Uterus (tissue), 4 donors: Measurements from ENCODE around the gene POLR1E. TPM values are rescaled to one million over a fixed set of nuclear protein-coding genes. Genes with fewer than 3 reads are reported as not detected.

Experiments
- DNase-seq, 2 donors: peaks; one replicate each; pipeline ENCODE4 v3.0.0-alpha.2; 2019 to 2020
- H3K27ac ChIP-seq, 2 donors: fragments of 200-600 bp; sonication (generic); 1 replicate in 1 of 2; 2 replicates in 1 of 2; pipeline ENCODE4 v1.5.1; 2016 to 2018
- H3K27me3 ChIP-seq, 2 donors: fragments of 200-600 bp; sonication (generic); one replicate each; pipeline ENCODE4 v1.5.1; 2018 to 2019; ENCODE audit warnings: control low read depth in 1 of 2
- H3K36me3 ChIP-seq, 2 donors: fragments of 200-600 bp; sonication (generic); one replicate each; pipeline ENCODE4 v1.5.1; 2019; ENCODE audit warnings: control low read depth in 1 of 2
- H3K4me1 ChIP-seq, 2 donors: fragments of 200-600 bp; sonication (generic); one replicate each; pipeline ENCODE4 v1.5.1; 2018 to 2019; ENCODE audit warnings: control low read depth in 1 of 2
- H3K4me3 ChIP-seq, 2 donors: fragments of 200-600 bp; sonication (generic); 1 replicate in 1 of 2; 2 replicates in 1 of 2; pipeline ENCODE4 v1.5.1; 2018 to 2019; ENCODE audit warnings: mild to moderate bottlenecking in 1 of 2
- H3K9me3 ChIP-seq, 2 donors: fragments of 200-600 bp; sonication (generic); one replicate each; pipeline ENCODE4 v1.5.1; 2019; ENCODE audit warnings: control low read depth in 1 of 2
- CTCF ChIP-seq, 4 experiments: fragments of 200-600 bp in 2 of 4; fragments of 450-650 bp in 2 of 4; sonication (generic) in 2 of 4; IDR thresholded peaks; one replicate each; pipeline ENCODE4 v1.5.1; 2016 to 2019; ENCODE audit warnings: antibody characterized with exemption in 4 of 4, mild to moderate bottlenecking in 2 of 4, moderate library complexity in 1 of 4
- POLR2A ChIP-seq, 2 donors: fragments of 450-650 bp; IDR thresholded peaks; one replicate each; pipeline ENCODE4 v1.6.1; 2016; ENCODE audit warnings: antibody characterized with exemption in 2 of 2, mild to moderate bottlenecking in 1 of 2, moderate library complexity in 1 of 2
- intact Hi-C: fragments of 100-400 bp; cut with DNase I; formaldehyde crosslinking; loops from one replicate; pipeline ENCODE4 v1.15.1; 2023; ENCODE audit warnings: low total_unique reads
- total RNA-seq, 4 donors: library from RNA; depleted of rRNA in 3 of 4; stranded (reverse); fragments of >200 nt in 3 of 4; gene quantifications; one replicate each; pipeline versions ENCODE4 v1.1.0 to v1.2.4, GENCODE V29; 2014 to 2023
- donor health status: DM: yes; HTN: yes; CAD: no.

The POLR1E gene
- total RNA-seq, 4 donors from 2014 or later: 13.2 to 42.7 (median 35.8) TPM

GRCh38 chr9:37447111-37447510 is 38.6 kb upstream of the POLR1E start:
- Histone ChIP-seq H3K36me3 (no peaks in the 10 kb centered on the region), H3K27ac (no peak overlapping the region), H3K4me1 (no peaks in the 10 kb centered on the region), H3K27me3 (no peaks in the 10 kb centered on the region), H3K4me3 (no peak overlapping the region), H3K9me3 (no peaks in the 10 kb centered on the region)
- no peak for DNase-seq
- intact Hi-C loops: no loop called here
- no peak for TF ChIP-seq POLR2A (IDR thresholded peaks at IDR 0.05)
- TF ChIP-seq CTCF (IDR thresholded peaks at IDR 0.05): no peak

- Histone ChIP-seq H3K36me3 (no peaks in the 10 kb centered on the region), H3K27ac (no peak overlapping the region), H3K4me3 (no peak overlapping the region), H3K27me3 (no peaks in the 10 kb centered on the region), H3K9me3 (no peaks in the 10 kb centered on the region), H3K4me1 (no peaks in the 10 kb centered on the region)
- DNase-seq: no peak
- TF ChIP-seq POLR2A (IDR thresholded peaks at IDR 0.05): no peak
- TF ChIP-seq CTCF (IDR thresholded peaks at IDR 0.05): no peak
- intact Hi-C loops: no loop called here
These were observed 35.7 kb upstream of the POLR1E start for GRCh38 chr9:37449862-37450632.

DNA sequence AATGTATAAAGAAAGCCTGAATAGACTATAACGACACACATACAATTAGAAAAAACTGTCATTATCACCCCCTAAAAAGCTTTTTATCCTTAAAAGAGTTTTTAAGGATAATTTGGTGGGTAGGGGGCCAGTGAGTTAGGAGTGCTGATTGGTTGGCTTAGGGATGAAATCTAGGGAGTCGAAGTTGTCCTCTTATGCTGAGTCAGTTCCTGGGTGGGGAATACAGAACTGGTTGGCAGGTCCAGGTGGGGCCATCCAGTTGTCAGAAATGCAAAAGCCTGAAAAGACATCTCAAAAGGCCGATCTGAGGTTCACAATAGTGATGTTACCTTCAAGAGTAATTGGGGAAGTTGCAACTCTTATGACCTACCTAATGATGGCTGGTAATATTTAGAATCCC is 34.1 kb upstream of the POLR1E start:
- no peaks in the 10 kb centered on the region for H3K36me3 ChIP-seq
- H3K4me3 ChIP-seq: no peak overlapping the region
- no peaks in the 10 kb centered on the region for H3K4me1 ChIP-seq
- no peaks in the 10 kb centered on the region for H3K9me3 ChIP-seq
- H3K27me3 ChIP-seq: no peaks in the 10 kb centered on the region
- TF ChIP-seq POLR2A (IDR thresholded peaks at IDR 0.05): no peak
- TF ChIP-seq CTCF (IDR thresholded peaks at IDR 0.05): no peak
- intact Hi-C loops: no loop called here
- H3K27ac ChIP-seq: no peak overlapping the region
- DNase-seq: no peak

DNA sequence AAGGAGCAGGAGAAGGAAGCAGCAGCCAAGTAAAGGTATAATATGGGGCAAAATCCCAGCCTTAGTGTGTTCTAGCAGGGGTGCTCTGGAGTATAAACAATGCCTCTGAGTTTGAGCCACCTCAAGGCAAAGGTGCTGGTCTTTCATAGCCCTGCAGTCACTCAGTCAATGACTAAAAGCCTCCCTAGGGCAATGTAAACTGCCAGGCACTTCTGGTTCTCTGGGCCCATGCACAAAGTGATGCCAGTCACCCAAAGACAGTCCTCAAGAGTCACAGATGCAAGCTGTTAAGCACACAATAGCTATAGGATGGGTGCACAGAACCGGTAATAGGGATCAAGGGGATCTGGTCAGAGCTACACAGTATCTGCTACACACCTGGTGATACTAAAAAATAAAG is 33.1 kb upstream of the POLR1E start:
- intact Hi-C loops: no loop called here
- Histone ChIP-seq H3K27me3 (no peaks in the 10 kb centered on the region), H3K4me1 (no peaks in the 10 kb centered on the region), H3K36me3 (no peaks in the 10 kb centered on the region), H3K9me3 (no peaks in the 10 kb centered on the region), H3K4me3 (no peak overlapping the region), H3K27ac (no peak overlapping the region)
- TF ChIP-seq POLR2A (IDR thresholded peaks at IDR 0.05): no peak
- no peak for TF ChIP-seq CTCF (IDR thresholded peaks at IDR 0.05)
- DNase-seq: no peak

DNA sequence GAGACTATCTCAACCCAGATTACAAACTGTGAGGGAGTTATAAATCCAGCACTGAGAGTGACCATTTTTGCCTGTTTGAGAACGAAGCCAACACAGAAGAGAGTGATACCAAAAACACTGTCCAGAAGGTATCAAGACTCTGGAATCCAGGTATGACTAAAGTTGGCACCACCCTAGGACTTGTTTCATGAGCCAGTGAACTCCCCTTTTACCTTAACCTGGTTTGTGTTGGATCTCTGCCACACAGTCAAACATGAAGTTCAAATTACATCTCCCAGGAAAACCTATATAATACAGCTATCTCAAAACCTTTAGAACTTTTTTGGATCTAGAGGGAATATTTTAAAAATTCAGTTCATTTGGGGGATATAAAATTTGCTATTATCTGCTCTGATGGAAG is 31.9 kb upstream of the POLR1E start:
- Histone ChIP-seq H3K9me3 (no peaks in the 10 kb centered on the region), H3K27me3 (no peaks in the 10 kb centered on the region), H3K4me3 (no peak overlapping the region), H3K27ac (no peak overlapping the region), H3K36me3 (no peaks in the 10 kb centered on the region), H3K4me1 (no peaks in the 10 kb centered on the region)
- DNase-seq: no peak
- no peak for TF ChIP-seq CTCF (IDR thresholded peaks at IDR 0.05)
- no peak for TF ChIP-seq POLR2A (IDR thresholded peaks at IDR 0.05)
- intact Hi-C loops: no loop called here
